ENCODE measurements around the gene MYLK3. TPM values are rescaled to one million over a fixed set of nuclear protein-coding genes. Genes with fewer than 3 reads are reported as not detected.

MYLK3 gene
- total RNA-seq, 4 donors from 2014 or later, result not detected

DNA sequence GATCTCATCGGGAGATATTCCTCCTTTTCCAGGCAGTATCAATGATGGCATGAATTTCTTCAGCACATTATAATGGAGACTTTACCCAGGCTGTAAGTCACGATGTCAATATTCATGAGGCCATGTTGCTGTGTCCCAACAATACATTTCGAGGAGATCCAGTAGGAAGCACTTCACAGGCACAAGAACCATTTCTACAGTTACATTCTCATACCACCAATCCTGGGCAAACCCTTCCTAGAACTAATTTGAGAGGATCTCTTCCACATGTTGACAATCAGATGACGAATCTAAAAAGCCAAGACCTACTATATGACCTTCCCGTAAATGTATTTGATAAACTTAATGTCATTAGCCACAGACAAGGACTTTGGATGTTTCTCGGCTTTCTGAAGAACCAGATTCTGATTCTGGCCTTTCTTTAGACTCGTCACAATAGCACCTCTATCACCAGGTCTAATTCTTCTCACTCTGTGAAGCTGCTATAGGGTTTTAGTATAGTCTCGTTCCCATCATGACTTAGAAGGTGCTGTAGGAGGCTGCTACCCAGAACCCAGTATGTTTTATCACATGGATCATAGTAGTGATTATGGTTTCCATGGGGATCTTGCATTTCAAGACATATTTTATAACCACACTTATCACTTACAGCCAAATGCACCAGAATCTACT lies 42.6 kb upstream of the MYLK3 start:
- in situ Hi-C loops (cut with MboI; ENCODE audit: low pct_ligation_motif_present in 1 of 4, low pct_unique_long_range_greater_than_20kb in 1 of 4, low sequenced_read_pairs in 3 of 4), result no loop called here

DNA sequence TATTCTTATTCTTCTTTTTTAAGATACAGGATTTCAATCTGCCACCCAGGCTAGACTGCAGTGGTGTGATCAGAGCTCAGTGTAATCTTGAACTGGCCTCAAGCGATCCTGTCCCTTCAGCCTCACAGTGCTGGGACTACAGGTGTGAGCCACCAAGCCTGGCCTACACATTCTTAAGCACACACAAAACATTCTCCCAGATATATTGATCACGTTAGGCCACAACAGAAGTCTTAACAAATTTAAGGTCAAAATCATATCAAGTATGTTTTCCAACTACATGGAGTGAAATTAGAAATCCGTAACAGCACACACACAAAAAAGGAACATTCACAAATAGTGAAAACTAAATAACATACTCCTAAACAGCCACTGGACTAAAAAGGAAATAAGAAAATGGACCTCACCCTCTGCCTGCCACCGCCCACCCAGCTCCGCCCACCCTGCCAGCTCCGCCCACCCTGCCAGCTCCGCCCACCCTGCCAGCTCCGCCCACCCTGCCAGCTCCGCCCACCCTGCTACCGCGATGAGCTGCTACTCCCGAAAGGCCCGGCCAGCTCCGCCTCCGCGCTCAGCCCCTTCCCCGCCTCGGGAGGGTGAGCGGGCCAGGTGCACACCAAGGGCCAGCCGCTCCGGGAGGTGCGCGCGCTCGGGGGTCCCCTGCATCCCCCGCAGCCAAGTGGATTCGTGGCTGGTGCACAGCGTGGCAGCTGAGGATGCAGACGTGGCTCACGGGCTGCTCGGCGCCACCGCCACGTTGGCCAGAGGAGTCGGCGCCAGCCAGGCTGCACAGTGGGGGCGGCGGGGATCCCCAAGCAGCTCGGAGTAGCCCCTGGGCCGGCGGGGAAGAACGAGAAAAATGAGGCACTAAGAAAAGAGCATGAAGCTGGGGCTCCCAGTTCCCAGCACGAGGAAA lies 41.6 kb upstream of the MYLK3 start:
- in situ Hi-C loops (cut with MboI; ENCODE audit: low pct_ligation_motif_present in 1 of 4, low pct_unique_long_range_greater_than_20kb in 1 of 4, low sequenced_read_pairs in 3 of 4), result no loop called here
- intact Hi-C loops (cut with DNase I; ENCODE audit: low total_unique reads), result no loop called here
- TF ChIP-seq POLR2AphosphoS5 (IDR thresholded peaks at IDR 0.05), result peak; percentile 24 to 48 (median 45)
- TF ChIP-seq POLR2A (IDR thresholded peaks at IDR 0.05), result peak; percentile 39
- TF ChIP-seq, protein P1, sequence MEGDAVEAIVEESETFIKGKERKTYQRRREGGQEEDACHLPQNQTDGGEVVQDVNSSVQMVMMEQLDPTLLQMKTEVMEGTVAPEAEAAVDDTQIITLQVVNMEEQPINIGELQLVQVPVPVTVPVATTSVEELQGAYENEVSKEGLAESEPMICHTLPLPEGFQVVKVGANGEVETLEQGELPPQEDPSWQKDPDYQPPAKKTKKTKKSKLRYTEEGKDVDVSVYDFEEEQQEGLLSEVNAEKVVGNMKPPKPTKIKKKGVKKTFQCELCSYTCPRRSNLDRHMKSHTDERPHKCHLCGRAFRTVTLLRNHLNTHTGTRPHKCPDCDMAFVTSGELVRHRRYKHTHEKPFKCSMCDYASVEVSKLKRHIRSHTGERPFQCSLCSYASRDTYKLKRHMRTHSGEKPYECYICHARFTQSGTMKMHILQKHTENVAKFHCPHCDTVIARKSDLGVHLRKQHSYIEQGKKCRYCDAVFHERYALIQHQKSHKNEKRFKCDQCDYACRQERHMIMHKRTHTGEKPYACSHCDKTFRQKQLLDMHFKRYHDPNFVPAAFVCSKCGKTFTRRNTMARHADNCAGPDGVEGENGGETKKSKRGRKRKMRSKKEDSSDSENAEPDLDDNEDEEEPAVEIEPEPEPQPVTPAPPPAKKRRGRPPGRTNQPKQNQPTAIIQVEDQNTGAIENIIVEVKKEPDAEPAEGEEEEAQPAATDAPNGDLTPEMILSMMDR (IDR thresholded peaks at IDR 0.05), result no peak
- 10 to 44% methylated on average over 3 to 30 of the region's 43 CpGs for WGBS, 2 donors (ENCODE audit: low coverage in 1 of 2)
- DNase-seq, result peak; percentile 83
- H3K27ac ChIP-seq, result peak overlapping the region; percentile 54 to 72 (median 64)
- peaks cover 8 to 15% of the 10 kb centered on the region in 2 donors for H3K9me3 ChIP-seq
- H3K4me1 ChIP-seq, result peaks cover 0 to 7% (median 0%) of the 10 kb centered on the region in 4 donors
- peak overlapping the region; percentile 30 to 78 (median 61) for H3K4me3 ChIP-seq
- H3K27me3 ChIP-seq, result no peaks in the 10 kb centered on the region
- H3K36me3 ChIP-seq, result no peaks in the 10 kb centered on the region

More for the DNA sequence above, 42.6 kb upstream of the MYLK3 start:
- TF ChIP-seq POLR2AphosphoS5 (IDR thresholded peaks at IDR 0.05), result no peak
- TF ChIP-seq, protein P1 (IDR thresholded peaks at IDR 0.05), result no peak
- TF ChIP-seq POLR2A (IDR thresholded peaks at IDR 0.05), result no peak
- Histone ChIP-seq H3K4me3 (peak overlapping the region in 1 of 4 donors; percentile 66), H3K9me3 (peaks cover 8 to 18% of the 10 kb centered on the region in 2 donors), H3K36me3 (no peaks in the 10 kb centered on the region), H3K27ac (peak overlapping the region in 1 of 4 donors; percentile 72), H3K4me1 (peaks cover 0 to 7% (median 0%) of the 10 kb centered on the region in 4 donors), H3K27me3 (no peaks in the 10 kb centered on the region)
- WGBS, 2 donors (ENCODE audit: low coverage in 1 of 2), result 70 to 82% methylated on average over 6 to 8 of the region's 8 CpGs
- DNase-seq, result no peak
- intact Hi-C loops (cut with DNase I; ENCODE audit: low total_unique reads), result no loop called here

DNA sequence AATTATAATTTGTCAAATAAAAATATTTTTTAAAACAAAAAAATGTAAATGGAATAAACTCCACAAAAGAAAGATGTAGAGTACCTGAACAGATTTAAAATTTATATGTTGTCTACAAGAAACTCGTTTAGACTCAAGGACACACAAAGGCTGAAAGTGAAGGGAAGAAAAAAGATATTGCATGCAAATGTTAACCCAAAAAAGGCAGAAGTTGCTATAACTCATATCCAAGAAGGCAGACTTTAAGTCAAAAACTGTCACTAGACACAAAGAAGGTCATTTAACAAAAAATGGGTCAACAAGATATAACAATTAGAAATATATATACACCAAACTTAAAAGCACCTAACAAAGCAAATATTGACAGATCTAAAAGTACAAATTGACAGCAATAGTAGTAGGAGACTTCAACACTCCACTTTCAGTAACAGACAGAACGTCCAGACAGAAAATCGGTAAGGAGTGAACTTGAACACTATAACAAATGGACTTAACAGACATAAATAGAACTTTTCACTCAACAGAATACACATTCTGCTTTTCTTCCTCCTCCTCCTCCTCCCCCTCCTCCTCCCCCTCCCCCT lies 40.8 kb upstream of the MYLK3 start:
- Histone ChIP-seq H3K36me3 (no peaks in the 10 kb centered on the region), H3K27ac (peak overlapping the region; percentile 48 to 67 (median 58)), H3K4me1 (peaks cover 0 to 7% (median 0%) of the 10 kb centered on the region in 4 donors), H3K9me3 (peaks cover 4 to 9% of the 10 kb centered on the region in 2 donors), H3K4me3 (no peak overlapping the region), H3K27me3 (no peaks in the 10 kb centered on the region)
- DNase-seq, result no peak
- 63 to 66% methylated on average over 3 of the region's 3 CpGs for WGBS, 2 donors (ENCODE audit: low coverage in 1 of 2)
- in situ Hi-C loops (cut with MboI; ENCODE audit: low pct_ligation_motif_present in 1 of 4, low pct_unique_long_range_greater_than_20kb in 1 of 4, low sequenced_read_pairs in 3 of 4) (no loop called here), intact Hi-C loops (cut with DNase I; ENCODE audit: low total_unique reads) (no loop called here)
- no peak for TF ChIP-seq EP300 (IDR thresholded peaks at IDR 0.05; ENCODE audit: low read depth)
- no peak for TF ChIP-seq POLR2AphosphoS5 (IDR thresholded peaks at IDR 0.05)
- no peak for TF ChIP-seq POLR2A (IDR thresholded peaks at IDR 0.05)
- TF ChIP-seq, protein P1 (IDR thresholded peaks at IDR 0.05), result no peak

DNA sequence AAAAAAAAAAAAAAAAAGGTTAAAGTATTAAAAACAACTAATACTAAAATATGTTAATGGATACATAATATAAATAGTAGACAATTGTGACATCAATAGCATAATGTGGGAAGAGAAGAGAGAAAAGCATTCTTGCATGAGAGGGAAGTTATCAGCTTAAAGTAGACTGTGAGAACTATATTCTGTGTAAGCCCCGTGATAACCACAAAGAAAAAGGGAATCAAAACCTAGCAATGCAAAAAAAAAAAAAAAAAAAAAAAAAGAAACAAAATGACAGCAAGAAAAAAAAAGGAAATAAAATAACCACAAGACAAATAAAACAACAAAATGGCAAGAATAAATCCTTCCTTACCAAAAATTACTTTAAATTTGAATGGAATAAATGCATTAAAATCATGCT lies 39.8 kb upstream of the MYLK3 start:
- Histone ChIP-seq H3K27ac (no peak overlapping the region), H3K4me3 (no peak overlapping the region), H3K9me3 (peaks cover 0 to 8% of the 10 kb centered on the region in 2 donors), H3K27me3 (no peaks in the 10 kb centered on the region), H3K36me3 (no peaks in the 10 kb centered on the region), H3K4me1 (peaks cover 0 to 7% (median 0%) of the 10 kb centered on the region in 4 donors)
- DNase-seq, result no peak
- TF ChIP-seq POLR2A (IDR thresholded peaks at IDR 0.05) (no peak), EP300 (IDR thresholded peaks at IDR 0.05; ENCODE audit: low read depth) (no peak), POLR2AphosphoS5 (IDR thresholded peaks at IDR 0.05) (no peak)
- TF ChIP-seq, protein P1 (IDR thresholded peaks at IDR 0.05), result no peak
- WGBS, 2 donors (ENCODE audit: low coverage in 1 of 2), result 50 to 77% methylated on average over 1 of the region's 1 CpG
- in situ Hi-C loops (cut with MboI; ENCODE audit: low pct_ligation_motif_present in 1 of 4, low pct_unique_long_range_greater_than_20kb in 1 of 4, low sequenced_read_pairs in 3 of 4) (no loop called here), intact Hi-C loops (cut with DNase I; ENCODE audit: low total_unique reads) (no loop called here)
